Transverse colon (tissue), 4 donors: ENCODE measurements around the gene FILIP1L. TPM values are rescaled to one million over a fixed set of nuclear protein-coding genes. Genes with fewer than 3 reads are reported as not detected.

Experiments used
- DNase-seq: peaks from one replicate; pipeline ENCODE4 v3.0.0-alpha.2; 2019
- H3K27ac ChIP-seq, 4 donors: fragments of 200-600 bp; sonication (generic); 2 replicates each; pipeline ENCODE4 v1.5.1; 2016 to 2018; ENCODE audit warnings: inconsistent platforms in 4 of 4
- H3K27me3 ChIP-seq: fragments of 200-600 bp; sonication (generic); 2 replicates; pipeline ENCODE4 v1.5.1; 2017; ENCODE audit warnings: inconsistent platforms
- H3K36me3 ChIP-seq, 4 donors: fragments of 200-600 bp; sonication (generic); 2 replicates each; pipeline ENCODE4 v1.5.1; 2017 to 2019; ENCODE audit warnings: inconsistent platforms in 4 of 4
- H3K4me1 ChIP-seq, 4 donors: fragments of 200-600 bp; sonication (generic); 2 replicates each; pipeline ENCODE4 v1.5.1; 2017 to 2020; ENCODE audit warnings: inconsistent platforms in 4 of 4
- H3K4me3 ChIP-seq, 4 donors: fragments of 200-600 bp; sonication (generic); 1 replicate in 1 of 4; 2 replicates in 3 of 4; pipeline versions ENCODE4 v1.5.1 to v1.6.1; 2017 to 2019; ENCODE audit warnings: inconsistent platforms in 4 of 4
- H3K9me3 ChIP-seq, 2 donors: fragments of 200-600 bp; sonication (generic); 2 replicates each; pipeline ENCODE4 v1.5.1; 2017 to 2019; ENCODE audit warnings: inconsistent platforms in 2 of 2
- EP300 ChIP-seq: sonication (generic); formaldehyde crosslinking; IDR thresholded peaks from one replicate; pipeline ENCODE4 v1.6.1; 2017; ENCODE audit warnings: antibody characterized with exemption, low read depth
- POLR2A ChIP-seq: fragments of 450-650 bp; IDR thresholded peaks from one replicate; pipeline ENCODE4 v1.6.1; 2016; ENCODE audit warnings: antibody characterized with exemption, mild to moderate bottlenecking, moderate library complexity
- POLR2AphosphoS5 ChIP-seq, 3 donors: sonication (generic); formaldehyde crosslinking; IDR thresholded peaks; one replicate each; pipeline ENCODE4 v1.6.1; 2016; ENCODE audit warnings: antibody characterized with exemption in 3 of 3
- WGBS, 2 donors: methylation state at CpG; one replicate each; pipeline ENCODE4 v1.1.5; 2018; ENCODE audit warnings: low coverage in 1 of 2; 5-methylcytosine and 5-hydroxymethylcytosine counted together
- in situ Hi-C, 4 donors: fragments of 200-750 bp; cut with MboI; loops; one replicate each; pipeline versions ENCODE4 v1.15.0 to v1.15.1; 2017; ENCODE audit warnings: low sequenced_read_pairs in 3 of 4, low pct_ligation_motif_present in 1 of 4, low pct_unique_long_range_greater_than_20kb in 1 of 4
- intact Hi-C: fragments of 100-400 bp; cut with DNase I; formaldehyde crosslinking; loops from one replicate; pipeline ENCODE4 v1.15.1; 2023; ENCODE audit warnings: low total_unique reads
- total RNA-seq, 4 donors: library from RNA; depleted of rRNA; stranded (reverse); fragments of >200 nt; gene quantifications; one replicate each; pipeline ENCODE4 v1.1.0, GENCODE V29; 2016
- TF ChIP-seq, protein P1 (sequence below), 5 experiments: fragments of 200-600 bp in 3 of 5; fragments of 450-650 bp in 2 of 5; sonication (generic) in 3 of 5; IDR thresholded peaks; 1 replicate in 2 of 5; 2 replicates in 3 of 5; pipeline ENCODE4 v1.5.1; 2016 to 2017; ENCODE audit warnings: antibody characterized with exemption in 5 of 5, inconsistent platforms in 3 of 5, mild to moderate bottlenecking in 2 of 5, moderate library complexity in 1 of 5

FILIP1L gene
- total RNA-seq, 4 donors from 2014 or later: 12.3 to 38.2 (median 26.9) TPM

DNA sequence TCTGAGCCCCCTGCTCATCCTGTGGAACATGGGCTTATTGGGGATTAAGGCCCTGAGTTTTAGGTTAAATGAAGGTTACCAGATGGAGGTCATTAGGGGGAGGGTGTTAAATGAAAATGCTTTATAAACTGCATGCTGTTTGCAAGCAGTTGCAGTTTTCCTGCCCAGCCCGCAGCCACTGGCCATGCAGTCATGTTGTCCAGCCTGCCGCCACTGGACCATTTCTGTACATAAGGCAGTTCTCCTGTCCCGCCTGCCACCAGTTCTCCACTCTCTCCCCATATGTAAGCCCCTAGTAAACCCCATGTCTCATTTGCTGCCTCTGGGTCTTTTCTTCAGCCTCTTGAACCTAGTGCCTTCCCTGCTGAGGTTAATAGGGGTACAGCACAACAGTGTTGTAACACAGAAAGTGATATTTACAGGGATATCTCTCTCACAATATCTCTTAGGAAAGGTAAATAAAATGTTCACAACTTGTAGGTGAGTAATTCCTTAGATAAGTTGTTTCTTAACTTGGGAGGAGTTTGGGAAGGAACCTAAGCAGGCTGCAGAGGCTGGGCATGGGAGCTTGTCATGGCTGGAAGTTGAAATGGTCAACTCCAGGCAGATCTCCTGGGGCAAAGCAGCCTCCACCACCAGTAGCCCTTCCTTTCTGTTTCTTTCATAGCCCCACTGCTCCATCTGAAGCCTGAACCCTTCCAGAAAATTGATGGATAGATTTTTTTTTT, 148.5 kb downstream of the FILIP1L start:
- DNase-seq: no peak
- H3K36me3 ChIP-seq: no peaks in the 10 kb centered on the region
- intact Hi-C loops (no loop called here), in situ Hi-C loops (no loop called here)
- H3K9me3 ChIP-seq: no peaks in the 10 kb centered on the region
- 80 to 95% methylated on average over 2 to 3 of the region's 3 CpGs for WGBS, 2 donors
- H3K4me3 ChIP-seq: no peak overlapping the region
- H3K27me3 ChIP-seq: no peaks in the 10 kb centered on the region
- peak overlapping the region; percentile 2 to 50 (median 7) for H3K27ac ChIP-seq
- TF ChIP-seq POLR2A: no peak
- TF ChIP-seq, protein P1, sequence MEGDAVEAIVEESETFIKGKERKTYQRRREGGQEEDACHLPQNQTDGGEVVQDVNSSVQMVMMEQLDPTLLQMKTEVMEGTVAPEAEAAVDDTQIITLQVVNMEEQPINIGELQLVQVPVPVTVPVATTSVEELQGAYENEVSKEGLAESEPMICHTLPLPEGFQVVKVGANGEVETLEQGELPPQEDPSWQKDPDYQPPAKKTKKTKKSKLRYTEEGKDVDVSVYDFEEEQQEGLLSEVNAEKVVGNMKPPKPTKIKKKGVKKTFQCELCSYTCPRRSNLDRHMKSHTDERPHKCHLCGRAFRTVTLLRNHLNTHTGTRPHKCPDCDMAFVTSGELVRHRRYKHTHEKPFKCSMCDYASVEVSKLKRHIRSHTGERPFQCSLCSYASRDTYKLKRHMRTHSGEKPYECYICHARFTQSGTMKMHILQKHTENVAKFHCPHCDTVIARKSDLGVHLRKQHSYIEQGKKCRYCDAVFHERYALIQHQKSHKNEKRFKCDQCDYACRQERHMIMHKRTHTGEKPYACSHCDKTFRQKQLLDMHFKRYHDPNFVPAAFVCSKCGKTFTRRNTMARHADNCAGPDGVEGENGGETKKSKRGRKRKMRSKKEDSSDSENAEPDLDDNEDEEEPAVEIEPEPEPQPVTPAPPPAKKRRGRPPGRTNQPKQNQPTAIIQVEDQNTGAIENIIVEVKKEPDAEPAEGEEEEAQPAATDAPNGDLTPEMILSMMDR (IDR thresholded peaks at IDR 0.05): no peak
- no peak for TF ChIP-seq EP300
- no peak for TF ChIP-seq POLR2AphosphoS5 (IDR thresholded peaks at IDR 0.05)
- peaks cover 0 to 28% (median 9%) of the 10 kb centered on the region in 4 donors for H3K4me1 ChIP-seq

DNA sequence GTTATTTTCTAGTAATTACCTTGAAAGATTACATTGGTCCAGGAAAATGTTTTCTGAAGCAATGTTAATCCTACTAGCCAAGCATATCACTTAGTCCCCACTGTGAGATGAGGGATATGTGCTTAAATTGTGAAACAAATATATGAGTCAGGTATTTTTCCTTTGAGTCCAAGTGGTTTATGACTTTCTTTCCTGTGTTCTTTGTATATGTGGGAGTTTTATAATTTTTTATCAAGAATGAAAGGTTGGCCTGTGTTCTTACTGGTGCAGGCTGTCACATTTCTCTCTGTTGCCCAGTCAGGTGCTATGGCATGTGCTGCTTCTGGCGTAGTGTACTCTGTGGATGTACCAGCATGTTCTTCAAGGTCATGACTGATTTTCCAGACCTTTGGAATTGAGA, 149.2 kb downstream of the FILIP1L start:
- in situ Hi-C loops (no loop called here), intact Hi-C loops (no loop called here)
- Histone ChIP-seq H3K4me1 (peaks cover 0 to 35% (median 12%) of the 10 kb centered on the region in 4 donors), H3K27me3 (no peaks in the 10 kb centered on the region), H3K36me3 (no peaks in the 10 kb centered on the region), H3K27ac (peak overlapping the region in 1 of 4 donors; percentile 17), H3K4me3 (no peak overlapping the region), H3K9me3 (no peaks in the 10 kb centered on the region)
- WGBS, 2 donors: 50 to 78% methylated on average over 1 of the region's 1 CpG
- DNase-seq: no peak
- TF ChIP-seq, protein P1 (IDR thresholded peaks at IDR 0.05): no peak
- no peak for TF ChIP-seq POLR2AphosphoS5 (IDR thresholded peaks at IDR 0.05)
- TF ChIP-seq POLR2A: no peak
- no peak for TF ChIP-seq EP300

- WGBS, 2 donors: 56 to 84% methylated on average over 2 of the region's 2 CpGs
- TF ChIP-seq EP300: no peak
- no peak for TF ChIP-seq POLR2A
- TF ChIP-seq, protein P1 (IDR thresholded peaks at IDR 0.05): no peak
- TF ChIP-seq POLR2AphosphoS5 (IDR thresholded peaks at IDR 0.05): no peak
- Histone ChIP-seq H3K9me3 (no peaks in the 10 kb centered on the region), H3K36me3 (no peaks in the 10 kb centered on the region), H3K4me1 (peaks cover 0 to 37% (median 13%) of the 10 kb centered on the region in 4 donors), H3K27ac (peak overlapping the region in 2 of 4 donors; percentile 7 to 18), H3K4me3 (no peak overlapping the region), H3K27me3 (no peaks in the 10 kb centered on the region)
- no peak for DNase-seq
- intact Hi-C loops: no loop called here
- in situ Hi-C loops: no loop called here
These were observed 151.6 kb downstream of the FILIP1L start for GRCh38 chr3:99962703-99963102.

DNA sequence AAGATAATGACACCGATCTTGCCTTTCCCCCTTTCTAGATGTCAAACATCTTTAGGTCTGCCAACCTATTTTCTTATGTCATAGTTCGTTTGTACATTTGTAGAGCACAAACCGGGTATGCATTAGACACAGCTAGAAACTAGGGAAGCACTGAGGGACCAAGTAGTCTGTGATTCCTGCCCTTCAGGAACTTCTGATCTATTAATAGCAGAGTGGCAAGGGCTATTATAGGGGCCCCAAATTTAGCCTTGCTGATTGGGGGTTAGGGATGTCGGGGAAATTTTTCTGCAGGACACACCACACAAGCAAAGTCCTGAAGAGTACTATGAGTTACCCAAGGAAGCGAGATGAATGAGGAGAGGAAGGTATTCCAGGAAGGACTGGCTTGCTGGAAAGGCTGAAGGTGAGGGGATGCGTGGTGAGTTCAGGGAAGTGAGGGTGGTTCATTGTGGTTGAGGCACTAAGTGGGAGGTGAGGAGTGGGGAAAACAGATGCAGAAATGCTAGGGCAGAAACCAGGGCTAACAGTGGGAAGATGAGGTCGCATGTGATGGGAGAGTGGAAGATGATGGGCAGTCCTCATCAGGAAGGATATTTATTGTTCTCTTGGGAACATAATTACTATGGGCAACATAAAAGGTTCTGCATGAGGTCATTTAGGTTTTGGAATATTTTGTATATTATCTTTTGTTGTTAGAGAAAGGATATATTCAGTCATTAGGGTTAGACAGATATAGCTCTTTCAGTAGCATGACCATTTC, 152.4 kb downstream of the FILIP1L start:
- DNase-seq: no peak
- in situ Hi-C loops: no loop called here
- peak overlapping the region in 2 of 4 donors; percentile 24 to 47 for H3K27ac ChIP-seq
- intact Hi-C loops: no loop called here
- H3K9me3 ChIP-seq: no peaks in the 10 kb centered on the region
- H3K27me3 ChIP-seq: no peaks in the 10 kb centered on the region
- TF ChIP-seq EP300 (no peak), POLR2A (no peak), POLR2AphosphoS5 (IDR thresholded peaks at IDR 0.05) (no peak)
- TF ChIP-seq, protein P1 (IDR thresholded peaks at IDR 0.05): no peak
- peaks cover 0 to 37% (median 12%) of the 10 kb centered on the region in 4 donors for H3K4me1 ChIP-seq
- WGBS, 2 donors: 95 to 97% methylated on average over 7 of the region's 7 CpGs
- no peaks in the 10 kb centered on the region for H3K36me3 ChIP-seq
- H3K4me3 ChIP-seq: no peak overlapping the region
